ENCODE results near the gene DCTD. TPM values are rescaled to one million over a fixed set of nuclear protein-coding genes. Genes with fewer than 3 reads are reported as not detected.

DCTD gene
- total and polyA plus RNA-seq, 2 of the 13 experiments (the other 11 are each of a cell fraction or from before 2014, with no cell fraction given), result 85.1 to 95.3 TPM

DNA sequence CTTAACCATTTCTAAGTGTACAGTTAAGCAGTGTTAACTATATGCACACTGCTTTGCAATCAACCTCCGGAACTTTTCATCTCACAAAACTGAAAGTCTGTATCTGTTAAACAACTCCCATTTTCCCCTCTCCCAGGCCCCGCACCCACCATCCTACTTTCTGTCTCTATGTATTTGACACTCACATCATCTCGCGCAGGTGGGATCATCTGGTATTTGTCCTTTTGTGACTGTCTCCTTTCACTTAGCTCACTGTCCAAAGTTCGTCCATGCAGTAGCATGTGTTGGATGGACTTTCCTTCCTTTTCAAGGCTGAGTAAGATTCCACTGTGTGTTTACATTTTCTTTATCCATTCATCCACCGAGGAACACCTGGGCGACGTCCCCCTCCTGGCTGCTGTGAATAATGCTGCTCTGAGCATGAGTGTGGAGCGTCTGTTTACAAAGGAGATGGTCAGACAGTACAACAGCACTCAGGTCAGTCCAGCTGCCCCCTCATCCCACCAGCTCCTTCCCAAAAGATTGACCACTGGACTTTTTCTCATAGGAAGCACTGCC is 39.8 kb downstream of the DCTD start (continued):
- TF ChIP-seq, protein P1, sequence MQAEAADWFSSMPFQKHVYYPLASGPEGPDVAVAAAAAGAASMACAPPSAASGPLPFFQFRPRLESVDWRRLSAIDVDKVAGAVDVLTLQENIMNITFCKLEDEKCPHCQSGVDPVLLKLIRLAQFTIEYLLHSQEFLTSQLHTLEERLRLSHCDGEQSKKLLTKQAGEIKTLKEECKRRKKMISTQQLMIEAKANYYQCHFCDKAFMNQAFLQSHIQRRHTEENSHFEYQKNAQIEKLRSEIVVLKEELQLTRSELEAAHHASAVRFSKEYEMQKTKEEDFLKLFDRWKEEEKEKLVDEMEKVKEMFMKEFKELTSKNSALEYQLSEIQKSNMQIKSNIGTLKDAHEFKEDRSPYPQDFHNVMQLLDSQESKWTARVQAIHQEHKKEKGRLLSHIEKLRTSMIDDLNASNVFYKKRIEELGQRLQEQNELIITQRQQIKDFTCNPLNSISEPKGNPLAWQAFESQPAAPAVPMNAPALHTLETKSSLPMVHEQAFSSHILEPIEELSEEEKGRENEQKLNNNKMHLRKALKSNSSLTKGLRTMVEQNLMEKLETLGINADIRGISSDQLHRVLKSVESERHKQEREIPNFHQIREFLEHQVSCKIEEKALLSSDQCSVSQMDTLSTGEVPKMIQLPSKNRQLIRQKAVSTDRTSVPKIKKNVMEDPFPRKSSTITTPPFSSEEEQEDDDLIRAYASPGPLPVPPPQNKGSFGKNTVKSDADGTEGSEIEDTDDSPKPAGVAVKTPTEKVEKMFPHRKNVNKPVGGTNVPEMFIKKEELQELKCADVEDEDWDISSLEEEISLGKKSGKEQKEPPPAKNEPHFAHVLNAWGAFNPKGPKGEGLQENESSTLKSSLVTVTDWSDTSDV (CRISPR knock-in tag; IDR thresholded peaks at IDR 0.05), result no peak
- TF ChIP-seq, protein P2, sequence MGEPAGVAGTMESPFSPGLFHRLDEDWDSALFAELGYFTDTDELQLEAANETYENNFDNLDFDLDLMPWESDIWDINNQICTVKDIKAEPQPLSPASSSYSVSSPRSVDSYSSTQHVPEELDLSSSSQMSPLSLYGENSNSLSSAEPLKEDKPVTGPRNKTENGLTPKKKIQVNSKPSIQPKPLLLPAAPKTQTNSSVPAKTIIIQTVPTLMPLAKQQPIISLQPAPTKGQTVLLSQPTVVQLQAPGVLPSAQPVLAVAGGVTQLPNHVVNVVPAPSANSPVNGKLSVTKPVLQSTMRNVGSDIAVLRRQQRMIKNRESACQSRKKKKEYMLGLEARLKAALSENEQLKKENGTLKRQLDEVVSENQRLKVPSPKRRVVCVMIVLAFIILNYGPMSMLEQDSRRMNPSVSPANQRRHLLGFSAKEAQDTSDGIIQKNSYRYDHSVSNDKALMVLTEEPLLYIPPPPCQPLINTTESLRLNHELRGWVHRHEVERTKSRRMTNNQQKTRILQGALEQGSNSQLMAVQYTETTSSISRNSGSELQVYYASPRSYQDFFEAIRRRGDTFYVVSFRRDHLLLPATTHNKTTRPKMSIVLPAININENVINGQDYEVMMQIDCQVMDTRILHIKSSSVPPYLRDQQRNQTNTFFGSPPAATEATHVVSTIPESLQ (CRISPR knock-in tag; conservative IDR thresholded peaks at IDR 0.05), result no peak
- TF ChIP-seq, protein P3, sequence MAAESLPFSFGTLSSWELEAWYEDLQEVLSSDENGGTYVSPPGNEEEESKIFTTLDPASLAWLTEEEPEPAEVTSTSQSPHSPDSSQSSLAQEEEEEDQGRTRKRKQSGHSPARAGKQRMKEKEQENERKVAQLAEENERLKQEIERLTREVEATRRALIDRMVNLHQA (CRISPR knock-in tag; IDR thresholded peaks at IDR 0.05), result no peak
- TF ChIP-seq RFXANK (CRISPR knock-in tag; IDR thresholded peaks at IDR 0.05) (peak; percentile 61; the same call in 1 of the 2 replicates), KDM6A (CRISPR knock-in tag; IDR thresholded peaks at IDR 0.05; ENCODE audit: low read depth) (peak; percentile 65; the same call in 1 of the 2 replicates), SP5 (CRISPR knock-in tag; IDR thresholded peaks at IDR 0.05; ENCODE audit: borderline replicate concordance, low read depth) (0 out of 2 replicates have a peak, but pooled peaks have one; percentile 24), ZNF75D (CRISPR knock-in tag; IDR thresholded peaks at IDR 0.05; ENCODE audit: borderline replicate concordance) (no peak), ZNF670 (CRISPR knock-in tag; IDR thresholded peaks at IDR 0.05; ENCODE audit: borderline replicate concordance) (peak; percentile 65; the same call in 1 of the 2 replicates), KLF15 (CRISPR knock-in tag; IDR thresholded peaks at IDR 0.05; ENCODE audit: borderline replicate concordance) (no peak), ATRX (CRISPR knock-in tag; IDR thresholded peaks at IDR 0.05; ENCODE audit: borderline replicate concordance) (no peak), TBX3 (IDR thresholded peaks at IDR 0.05; ENCODE audit: borderline replicate concordance) (peak; percentile 39; the same call in 1 of the 2 replicates), HNF4G (IDR thresholded peaks at IDR 0.05; ENCODE audit: borderline replicate concordance, low read depth, low read length) (peak; percentile 86), HNF4G (CRISPR knock-in tag; IDR thresholded peaks at IDR 0.05; ENCODE audit: borderline replicate concordance, low read depth) (peak; percentile 83; the same call in 1 of the 2 replicates), HOXA3 (CRISPR knock-in tag; IDR thresholded peaks at IDR 0.05) (peak; percentile 85), KLF9 (CRISPR knock-in tag; IDR thresholded peaks at IDR 0.05; ENCODE audit: low read depth) (0 out of 2 replicates have a peak, but pooled peaks have one; percentile 32), FOSL2 (CRISPR knock-in tag; IDR thresholded peaks at IDR 0.05) (peak; percentile 76), MZF1 (CRISPR knock-in tag; IDR thresholded peaks at IDR 0.05; ENCODE audit: borderline replicate concordance) (no peak), ZNF263 (CRISPR knock-in tag; IDR thresholded peaks at IDR 0.05) (peak; percentile 85), GTF3A (CRISPR knock-in tag; conservative IDR thresholded peaks at IDR 0.05) (peak; percentile 85; the same call in 1 of the 2 replicates), ZNF350 (CRISPR knock-in tag; IDR thresholded peaks at IDR 0.05; ENCODE audit: borderline replicate concordance, low read depth) (peak; percentile 65; the same call in 1 of the 2 replicates), ZNF138 (CRISPR knock-in tag; IDR thresholded peaks at IDR 0.05; ENCODE audit: low read depth) (no peak)
- TF ChIP-seq, protein P4, sequence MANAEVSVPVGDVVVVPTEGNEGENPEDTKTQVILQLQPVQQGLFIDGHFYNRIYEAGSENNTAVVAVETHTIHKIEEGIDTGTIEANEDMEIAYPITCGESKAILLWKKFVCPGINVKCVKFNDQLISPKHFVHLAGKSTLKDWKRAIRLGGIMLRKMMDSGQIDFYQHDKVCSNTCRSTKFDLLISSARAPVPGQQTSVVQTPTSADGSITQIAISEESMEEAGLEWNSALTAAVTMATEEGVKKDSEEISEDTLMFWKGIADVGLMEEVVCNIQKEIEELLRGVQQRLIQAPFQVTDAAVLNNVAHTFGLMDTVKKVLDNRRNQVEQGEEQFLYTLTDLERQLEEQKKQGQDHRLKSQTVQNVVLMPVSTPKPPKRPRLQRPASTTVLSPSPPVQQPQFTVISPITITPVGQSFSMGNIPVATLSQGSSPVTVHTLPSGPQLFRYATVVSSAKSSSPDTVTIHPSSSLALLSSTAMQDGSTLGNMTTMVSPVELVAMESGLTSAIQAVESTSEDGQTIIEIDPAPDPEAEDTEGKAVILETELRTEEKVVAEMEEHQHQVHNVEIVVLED (CRISPR knock-in tag; IDR thresholded peaks at IDR 0.05; ENCODE audit: borderline replicate concordance), result no peak; the same call in 1 of the 2 replicates
- TF ChIP-seq, protein P5, sequence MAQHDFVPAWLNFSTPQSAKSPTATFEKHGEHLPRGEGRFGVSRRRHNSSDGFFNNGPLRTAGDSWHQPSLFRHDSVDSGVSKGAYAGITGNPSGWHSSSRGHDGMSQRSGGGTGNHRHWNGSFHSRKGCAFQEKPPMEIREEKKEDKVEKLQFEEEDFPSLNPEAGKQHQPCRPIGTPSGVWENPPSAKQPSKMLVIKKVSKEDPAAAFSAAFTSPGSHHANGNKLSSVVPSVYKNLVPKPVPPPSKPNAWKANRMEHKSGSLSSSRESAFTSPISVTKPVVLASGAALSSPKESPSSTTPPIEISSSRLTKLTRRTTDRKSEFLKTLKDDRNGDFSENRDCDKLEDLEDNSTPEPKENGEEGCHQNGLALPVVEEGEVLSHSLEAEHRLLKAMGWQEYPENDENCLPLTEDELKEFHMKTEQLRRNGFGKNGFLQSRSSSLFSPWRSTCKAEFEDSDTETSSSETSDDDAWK (CRISPR knock-in tag; IDR thresholded peaks at IDR 0.05), result no peak

All from HepG2 (cell line).